Thoracic aorta (tissue), 2 donors: Measurements from ENCODE around the gene NR1H4. TPM values are rescaled to one million over a fixed set of nuclear protein-coding genes. Genes with fewer than 3 reads are reported as not detected.

ENCODE experiments used
- ATAC-seq: fragments of 150-250 bp; one replicate; pipeline ENCODE4 v1.8.0; 2017; ENCODE audit warnings: low read depth; ENCODE audit not compliant: insufficient number of reproducible peaks, low FRiP score
- DNase-seq: peaks from one replicate; pipeline ENCODE4 v3.0.0-alpha.2; 2020; ENCODE audit warnings: low spot score
- H3K27ac ChIP-seq, 2 donors: fragments of 200-600 bp; sonication (generic); 1 replicate in 1 of 2; 2 replicates in 1 of 2; pipeline ENCODE4 v1.5.1; 2016; ENCODE audit warnings: mild to moderate bottlenecking in 2 of 2, moderate library complexity in 2 of 2
- H3K27me3 ChIP-seq: fragments of 200-600 bp; sonication (generic); replicated peaks from 2 replicates; pipeline ENCODE4 v1.6.0; 2016; ENCODE audit warnings: mild to moderate bottlenecking; ENCODE audit not compliant: insufficient read depth
- H3K36me3 ChIP-seq: fragments of 200-600 bp; sonication (generic); one replicate; pipeline ENCODE4 v1.5.1; 2016
- H3K4me1 ChIP-seq, 2 donors: fragments of 200-600 bp; sonication (generic); 1 replicate in 1 of 2; 2 replicates in 1 of 2; pipeline versions ENCODE4 v1.5.1 to v1.6.0; 2016; ENCODE audit warnings: low read depth in 2 of 2, mild to moderate bottlenecking in 1 of 2; ENCODE audit not compliant: control insufficient read depth in 1 of 2
- H3K4me3 ChIP-seq: fragments of 200-600 bp; sonication (generic); 2 replicates; pipeline ENCODE4 v1.5.1; 2016; ENCODE audit warnings: mild to moderate bottlenecking
- H3K9me3 ChIP-seq: fragments of 200-600 bp; sonication (generic); 2 replicates; pipeline ENCODE4 v1.5.1; 2016
- CTCF ChIP-seq: fragments of 200-600 bp; sonication (generic); IDR thresholded peaks from one replicate; pipeline ENCODE4 v1.5.1; 2019; ENCODE audit warnings: antibody characterized with exemption
- total RNA-seq, 2 donors: library from RNA; depleted of rRNA; stranded (reverse); fragments of >200 nt; gene quantifications; one replicate each; pipeline versions ENCODE4 v1.1.0 to v1.2.3, GENCODE V29; 2016

Gene NR1H4
- total RNA-seq, 2 donors from 2014 or later: 1.9 TPM; not detected in 1

- peaks cover 0 to 3% of the 10 kb centered on the region in 2 donors for H3K4me1 ChIP-seq
- no peaks in the 10 kb centered on the region for H3K36me3 ChIP-seq
- no peak overlapping the region for H3K4me3 ChIP-seq
- H3K27ac ChIP-seq: no peak overlapping the region
- no peak for DNase-seq
- no peaks in the 10 kb centered on the region for H3K27me3 ChIP-seq
- no peak for ATAC-seq
- no peaks in the 10 kb centered on the region for H3K9me3 ChIP-seq
- no peak for TF ChIP-seq CTCF
These were observed 15.7 kb downstream of the NR1H4 start for GRCh38 chr12:100489251-100489820.

GRCh38 chr12:100490056-100490455 lies 16.4 kb downstream of the NR1H4 start:
- H3K9me3 ChIP-seq: no peaks in the 10 kb centered on the region
- H3K27me3 ChIP-seq: no peaks in the 10 kb centered on the region
- no peak overlapping the region for H3K27ac ChIP-seq
- H3K36me3 ChIP-seq: no peaks in the 10 kb centered on the region
- peaks cover 0 to 3% of the 10 kb centered on the region in 2 donors for H3K4me1 ChIP-seq
- no peak overlapping the region for H3K4me3 ChIP-seq
- no peak for ATAC-seq
- DNase-seq: no peak
- no peak for TF ChIP-seq CTCF

GRCh38 chr12:100491104-100491503 lies 17.4 kb downstream of the NR1H4 start:
- Histone ChIP-seq H3K4me1 (peaks cover 0 to 3% of the 10 kb centered on the region in 2 donors), H3K36me3 (no peaks in the 10 kb centered on the region), H3K9me3 (no peaks in the 10 kb centered on the region), H3K4me3 (no peak overlapping the region), H3K27ac (no peak overlapping the region), H3K27me3 (no peaks in the 10 kb centered on the region)
- ATAC-seq (no peak), DNase-seq (no peak)
- no peak for TF ChIP-seq CTCF

GRCh38 chr12:100493396-100494012 lies 19.8 kb downstream of the NR1H4 start:
- peaks cover 0 to 3% of the 10 kb centered on the region in 2 donors for H3K4me1 ChIP-seq
- H3K36me3 ChIP-seq: no peaks in the 10 kb centered on the region
- no peak for TF ChIP-seq CTCF
- no peak for ATAC-seq
- no peak overlapping the region for H3K27ac ChIP-seq
- H3K27me3 ChIP-seq: no peaks in the 10 kb centered on the region
- no peaks in the 10 kb centered on the region for H3K9me3 ChIP-seq
- DNase-seq: no peak
- no peak overlapping the region for H3K4me3 ChIP-seq

- no peak overlapping the region for H3K4me3 ChIP-seq
- no peak overlapping the region for H3K27ac ChIP-seq
- no peaks in the 10 kb centered on the region for H3K27me3 ChIP-seq
- peaks cover 0 to 3% of the 10 kb centered on the region in 2 donors for H3K4me1 ChIP-seq
- ATAC-seq (no peak), DNase-seq (no peak)
- no peaks in the 10 kb centered on the region for H3K9me3 ChIP-seq
- no peak for TF ChIP-seq CTCF
- no peaks in the 10 kb centered on the region for H3K36me3 ChIP-seq
These were observed 20.4 kb downstream of the NR1H4 start for GRCh38 chr12:100494026-100494425.
